Measurements from ENCODE around the gene PCDH17.

- TF ChIP-seq CTCF (IDR thresholded peaks at IDR 0.05; ENCODE audit: borderline replicate concordance, extremely low read depth, low read length, poor library complexity, severe bottlenecking) (no peak), EZH2 (IDR thresholded peaks at IDR 0.05; ENCODE audit: borderline replicate concordance, low read depth, low read length, severe bottlenecking) (no peak)
Measured at GRCh38 chr13:57638186-57638890, 6.8 kb downstream of the PCDH17 start.
